PC-3 (cell line): Measurements from ENCODE around the gene NPAS4.

ENCODE experiments used
- CTCF ChIP-seq: fragments of 300-600 bp; sonication (generic); conservative IDR thresholded peaks from 2 replicates; pipeline ENCODE4 v1.5.1; 2017; ENCODE audit warnings: antibody characterized with exemption, low read depth, mild to moderate bottlenecking, low read length
- EZH2 ChIP-seq: fragments of 300-600 bp; sonication (generic); IDR thresholded peaks from one replicate; pipeline ENCODE4 v1.6.1; 2017; ENCODE audit warnings: antibody characterized with exemption, mild to moderate bottlenecking, low read length; ENCODE audit not compliant: unreplicated experiment

DNA sequence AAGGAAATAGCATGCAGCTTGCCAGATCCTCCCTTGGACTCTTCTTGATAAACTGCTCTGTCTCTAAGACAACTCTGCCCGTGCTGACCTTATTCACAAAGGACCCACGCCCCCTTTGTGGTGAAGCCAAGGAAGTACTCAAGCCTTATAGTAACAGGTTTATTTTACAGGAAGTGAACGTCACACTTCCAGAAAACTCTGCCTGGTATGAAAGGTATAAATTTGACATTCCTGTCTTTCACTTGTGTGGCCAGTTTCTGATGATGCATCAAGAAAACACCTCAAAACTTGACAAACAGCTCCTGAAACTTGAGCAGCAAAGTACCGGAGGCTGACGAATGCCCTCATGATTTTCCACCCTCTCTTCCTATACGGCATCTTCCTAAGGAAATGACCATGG, 33.4 kb downstream of the NPAS4 start:
- TF ChIP-seq CTCF (no peak), EZH2 (no peak)
